Tibial nerve (tissue), 4 donors: ENCODE data around the gene THAP11.

ENCODE experiments used
- CTCF ChIP-seq, 5 experiments: fragments of 200-600 bp in 3 of 5; fragments of 450-650 bp in 2 of 5; sonication (generic) in 3 of 5; IDR thresholded peaks; one replicate each; pipeline ENCODE4 v1.5.1; 2016 to 2019; ENCODE audit warnings: antibody characterized with exemption in 5 of 5, mild to moderate bottlenecking in 3 of 5, moderate library complexity in 2 of 5
- EP300 ChIP-seq, 2 donors: sonication (generic); formaldehyde crosslinking; IDR thresholded peaks; one replicate each; pipeline ENCODE4 v1.6.1; 2017; ENCODE audit warnings: antibody characterized with exemption in 2 of 2, mild to moderate bottlenecking in 1 of 2
- POLR2A ChIP-seq, 2 donors: fragments of 450-650 bp; IDR thresholded peaks; one replicate each; pipeline ENCODE4 v1.6.1; 2017; ENCODE audit warnings: antibody characterized with exemption in 2 of 2, mild to moderate bottlenecking in 2 of 2, moderate library complexity in 2 of 2

- TF ChIP-seq CTCF (IDR thresholded peaks at IDR 0.05) (no peak), POLR2A (IDR thresholded peaks at IDR 0.05) (no peak), EP300 (IDR thresholded peaks at IDR 0.05) (no peak)
Measured at GRCh38 chr16:67882374-67883145, 40.4 kb downstream of the THAP11 start.
